Measurements from ENCODE around the gene ESPN.

ESPN gene

GRCh38 chr1:6462412-6463119 is 38.0 kb downstream of the ESPN start:
- in situ Hi-C loops (cut with MboI; ENCODE audit: low sequenced_read_pairs): no loop called here

DNA sequence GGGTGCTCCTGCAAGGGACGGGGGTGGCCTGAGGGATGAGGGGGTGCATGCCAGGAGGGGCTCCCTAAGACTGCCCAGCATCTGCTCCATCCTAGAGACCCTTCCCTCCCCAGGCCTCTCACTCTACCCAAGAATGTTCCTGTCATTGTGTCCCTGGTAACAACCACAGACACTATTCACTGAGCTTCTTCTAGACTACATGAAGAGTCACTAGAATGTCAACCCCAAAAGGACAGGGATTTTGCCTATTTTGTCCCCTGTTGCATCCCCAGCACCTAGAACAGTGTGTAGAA is 38.5 kb downstream of the ESPN start:
- in situ Hi-C loops (cut with MboI; ENCODE audit: low sequenced_read_pairs): no loop called here

GRCh38 chr1:6464514-6464836 is 39.9 kb downstream of the ESPN start:
- in situ Hi-C loops (cut with MboI; ENCODE audit: low sequenced_read_pairs): no loop called here

- in situ Hi-C loops (cut with MboI; ENCODE audit: low sequenced_read_pairs): no loop called here
These were observed 40.3 kb downstream of the ESPN start for GRCh38 chr1:6464915-6465314.

- in situ Hi-C loops (cut with MboI; ENCODE audit: low sequenced_read_pairs): no loop called here
These were observed 41.0 kb downstream of the ESPN start for GRCh38 chr1:6465461-6466005.

GRCh38 chr1:6466023-6466422 is 41.4 kb downstream of the ESPN start, which contains the start of gene TNFRSF25:
TNFRSF25 (minus strand) TSS chr1:6466173; CDS start chr1:6466107, 66 bp downstream.
- in situ Hi-C loops (cut with MboI; ENCODE audit: low sequenced_read_pairs): no loop called here

DNA sequence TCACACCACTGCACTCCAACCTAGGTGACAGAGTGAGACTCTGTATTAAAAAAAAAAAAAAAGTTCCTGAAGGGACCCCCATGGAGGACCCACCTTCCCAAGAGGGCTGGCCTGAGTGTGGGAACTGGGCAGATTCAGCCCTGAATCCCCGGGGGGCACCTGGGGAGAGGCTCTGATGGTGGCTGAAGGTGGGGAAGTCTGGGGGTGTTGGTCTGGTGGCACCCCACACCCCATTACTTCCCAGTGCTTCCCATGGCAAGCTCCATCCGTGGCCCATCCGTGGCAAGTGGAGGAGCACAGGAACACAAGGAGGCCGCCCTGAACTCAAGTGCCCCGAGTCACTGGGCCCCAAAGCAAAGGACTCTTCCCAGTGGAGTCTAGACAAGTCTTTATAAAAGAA is 42.2 kb downstream of the ESPN start:
- in situ Hi-C loops (cut with MboI; ENCODE audit: low sequenced_read_pairs): no loop called here

GRCh38 chr1:6467224-6467623 is 42.6 kb downstream of the ESPN start:
- in situ Hi-C loops (cut with MboI; ENCODE audit: low sequenced_read_pairs): no loop called here

DNA sequence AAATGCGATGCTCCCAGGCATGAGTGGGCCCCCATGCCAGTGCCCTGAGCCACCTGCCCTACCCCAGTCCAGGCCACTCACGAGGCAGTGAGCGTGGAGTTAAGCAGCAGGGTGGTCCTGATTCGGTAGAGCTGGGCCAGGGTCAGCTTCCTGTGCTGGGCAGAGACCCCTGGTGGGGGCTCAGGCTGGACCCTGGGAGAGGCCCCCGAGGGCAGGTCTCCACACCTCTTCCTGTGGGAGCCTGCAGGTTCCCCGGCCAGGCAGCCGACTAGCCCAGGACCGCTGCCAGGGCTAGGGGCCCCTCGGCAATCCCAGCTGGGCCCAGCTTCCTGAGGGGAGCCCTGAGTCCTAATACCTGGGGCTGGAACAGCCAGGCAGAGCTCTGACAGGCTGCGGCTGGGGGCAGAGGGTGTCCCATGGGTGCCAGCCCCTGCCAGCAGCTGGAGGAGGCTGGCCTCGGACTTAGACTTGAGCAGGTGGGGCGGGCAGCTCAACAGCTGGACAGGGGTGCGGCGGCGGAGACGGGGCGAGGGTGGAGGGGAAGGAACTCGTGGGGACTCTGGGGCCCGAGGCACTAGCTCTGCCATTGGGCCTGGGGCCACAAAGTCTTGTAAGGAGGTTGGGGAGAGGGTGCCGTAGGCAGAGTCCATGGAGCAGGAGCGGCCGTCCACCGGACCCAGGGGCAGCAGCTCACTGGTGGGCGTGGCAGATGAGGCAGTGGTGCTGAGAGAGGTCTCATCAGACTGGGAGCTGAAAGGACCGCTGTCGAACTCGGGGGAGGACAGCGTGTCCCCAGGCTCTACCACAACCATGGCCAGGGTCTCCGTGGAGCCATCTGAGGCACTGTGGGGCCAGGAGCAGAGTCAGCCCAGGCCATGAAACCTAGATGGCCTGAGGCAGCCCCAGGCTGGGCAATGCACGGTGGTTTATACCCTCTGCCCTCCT is 43.4 kb downstream of the ESPN start:
- in situ Hi-C loops (cut with MboI; ENCODE audit: low sequenced_read_pairs): no loop called here

DNA sequence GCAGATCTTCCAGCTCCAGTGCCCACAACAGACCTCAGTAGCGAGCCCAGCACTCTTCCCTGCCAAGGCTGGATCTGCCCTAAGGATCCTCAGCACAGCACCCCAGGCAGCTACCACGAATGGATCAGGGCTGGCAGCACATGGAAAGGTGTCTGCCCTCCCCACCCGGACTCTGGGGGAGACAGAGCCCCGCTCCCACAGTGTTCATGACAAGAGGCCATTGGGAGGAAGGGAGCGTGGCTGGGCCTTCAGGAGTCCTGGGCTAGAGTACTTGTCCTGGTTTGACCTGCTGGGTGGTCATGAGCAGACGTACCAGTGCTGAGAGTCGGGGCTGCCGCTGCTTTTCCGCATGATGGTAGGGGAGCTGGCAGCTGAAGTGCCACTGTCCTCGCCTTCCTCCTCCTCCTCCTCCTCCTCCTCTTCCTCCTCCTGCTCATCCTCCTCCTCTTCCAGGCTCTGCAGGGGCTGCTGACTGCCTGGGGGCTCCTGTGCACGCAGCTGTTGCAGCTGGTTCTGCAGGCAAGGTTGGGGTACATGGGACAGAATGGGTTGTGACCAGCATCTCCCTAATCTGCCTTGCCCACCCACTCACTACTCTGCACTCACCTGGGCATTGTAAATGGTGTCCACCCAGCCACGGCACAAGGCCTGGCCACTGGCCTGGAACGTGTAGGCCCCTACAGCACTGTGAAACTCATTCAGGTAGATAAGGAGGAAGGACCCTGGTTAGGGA is 44.3 kb downstream of the ESPN start:
- in situ Hi-C loops (cut with MboI; ENCODE audit: low sequenced_read_pairs): no loop called here

- in situ Hi-C loops (cut with MboI; ENCODE audit: low sequenced_read_pairs): no loop called here
These were observed 45.8 kb downstream of the ESPN start for GRCh38 chr1:6470132-6471085.

- in situ Hi-C loops (cut with MboI; ENCODE audit: low sequenced_read_pairs): no loop called here
These were observed 46.8 kb downstream of the ESPN start for GRCh38 chr1:6471086-6471969.

DNA sequence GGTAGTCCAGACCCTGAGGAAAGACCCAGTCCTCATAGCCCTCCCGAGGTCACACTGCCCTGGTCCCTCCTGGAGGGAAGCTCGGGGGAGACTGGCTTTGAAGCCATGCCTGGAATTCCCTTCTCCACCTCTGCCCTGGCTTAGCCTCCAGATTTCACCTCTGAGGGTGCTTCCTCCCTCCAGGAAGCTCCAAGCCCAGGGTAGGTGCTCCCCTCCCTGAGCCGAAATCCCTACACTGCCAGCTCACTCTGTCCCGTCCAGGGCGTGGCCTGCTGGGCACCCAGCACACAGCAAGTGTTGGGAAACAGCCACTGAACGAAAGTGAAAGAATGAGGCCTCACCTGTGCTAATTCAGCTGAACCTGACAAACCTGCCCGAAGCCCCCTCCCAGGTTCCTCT is 47.4 kb downstream of the ESPN start:
- in situ Hi-C loops (cut with MboI; ENCODE audit: low sequenced_read_pairs): no loop called here

GRCh38 chr1:6472391-6472790 is 47.8 kb downstream of the ESPN start:
- in situ Hi-C loops (cut with MboI; ENCODE audit: low sequenced_read_pairs): no loop called here

- in situ Hi-C loops (cut with MboI; ENCODE audit: low sequenced_read_pairs): no loop called here
These were observed 48.6 kb downstream of the ESPN start for GRCh38 chr1:6473156-6473555.

DNA sequence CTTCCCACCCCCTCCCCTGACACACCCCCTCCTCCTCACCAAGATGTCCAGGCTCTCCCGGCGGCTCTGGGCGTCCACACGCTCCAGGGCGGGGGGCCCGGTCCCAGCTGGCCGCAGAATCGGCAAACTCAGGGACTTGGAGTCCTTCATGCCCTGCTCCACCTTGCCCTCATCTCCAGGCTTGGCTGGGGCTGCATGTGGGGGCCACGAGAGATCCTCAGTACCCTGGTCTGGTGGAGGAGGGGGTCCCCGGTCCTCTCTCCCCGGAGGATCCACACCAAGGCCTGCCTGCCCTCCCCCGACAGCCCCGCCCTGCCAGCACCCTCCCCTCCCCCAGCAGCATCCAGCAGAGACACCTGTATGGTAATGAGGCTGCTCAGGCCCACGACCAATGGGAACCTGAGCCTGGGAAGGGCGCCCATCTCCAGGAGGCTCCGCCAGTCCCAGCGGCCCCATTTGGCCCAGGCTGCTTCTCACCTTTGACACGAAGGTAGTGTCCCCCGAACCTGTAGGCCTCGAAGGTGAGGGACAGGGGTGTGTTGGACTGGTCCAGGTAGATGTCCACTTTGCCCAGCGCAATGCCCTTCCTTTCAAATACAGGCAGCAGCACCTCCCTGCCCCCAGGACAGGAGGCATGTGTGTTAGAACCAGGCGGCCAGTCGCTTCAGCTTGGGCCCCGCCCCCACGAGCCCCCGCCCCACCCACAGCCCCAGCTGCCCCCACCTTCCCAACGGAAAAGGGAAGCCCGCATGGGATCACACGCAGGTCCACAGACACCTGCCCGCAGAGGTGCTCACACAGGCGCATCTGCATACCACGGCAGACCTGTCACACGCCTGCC is 49.6 kb downstream of the ESPN start:
- in situ Hi-C loops (cut with MboI; ENCODE audit: low sequenced_read_pairs): no loop called here

DNA sequence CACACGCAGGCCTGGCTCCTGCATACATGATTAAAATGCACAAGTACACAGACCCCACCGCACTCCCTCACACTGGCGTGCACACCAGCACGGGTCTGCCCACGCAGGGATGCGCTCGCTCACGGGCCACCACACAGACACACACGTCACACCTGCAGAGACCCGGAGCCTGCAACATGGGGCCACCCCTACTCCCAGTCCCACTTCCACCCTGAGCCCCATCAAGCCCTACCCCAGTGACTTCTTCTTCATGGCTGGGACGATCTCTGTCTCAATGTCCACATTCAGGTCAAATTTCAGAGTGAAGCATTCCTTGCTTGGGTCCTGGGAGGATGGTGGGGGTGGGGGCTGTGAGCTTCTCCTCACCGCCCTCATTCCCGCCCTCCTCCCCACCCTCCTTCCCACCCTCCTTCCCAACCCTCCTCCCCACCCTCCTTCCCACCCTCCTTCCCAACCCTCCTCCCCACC is 50.3 kb downstream of the ESPN start:
- in situ Hi-C loops (cut with MboI; ENCODE audit: low sequenced_read_pairs): no loop called here

- in situ Hi-C loops (cut with MboI; ENCODE audit: low sequenced_read_pairs): no loop called here
These were observed 51.0 kb downstream of the ESPN start for GRCh38 chr1:6475381-6476133.

Measured in HL-60/S4 treated with phorbol 12-myristate 13-acetate at 8.2 ng/mL for 4 days and 3 days (cell line).